H1 (cell line): ENCODE data around the gene FGF21. TPM values are rescaled to one million over a fixed set of nuclear protein-coding genes. Genes with fewer than 3 reads are reported as not detected.

Source experiments
- CEBPB ChIP-seq: IDR thresholded peaks from 2 replicates; pipeline ENCODE4 v1.6.1; 2012; ENCODE audit warnings: low read depth, low read length
- EZH2 ChIP-seq: fragments of 200-600 bp; sonication (generic); IDR thresholded peaks from 2 replicates; pipeline ENCODE4 v1.7.1; 2012; ENCODE audit warnings: low read depth, mild to moderate bottlenecking, moderate library complexity, low read length, inconsistent platforms; ENCODE audit not compliant: severe bottlenecking
- HDAC2 ChIP-seq, 2 experiments: fragments of 300-600 bp in 1 of 2; sonication (generic) in 1 of 2; IDR thresholded peaks; 2 replicates each; pipeline ENCODE4 v1.6.1; 2011 to 2012; ENCODE audit warnings: low read depth in 2 of 2, low read length in 2 of 2, mild to moderate bottlenecking in 2 of 2, moderate library complexity in 2 of 2, borderline replicate concordance in 1 of 2, inconsistent platforms in 1 of 2
- TAF7 ChIP-seq: optimal IDR thresholded peaks from 2 replicates; pipeline ENCODE3; 2011; ENCODE audit warnings: low read depth, mild to moderate bottlenecking, inconsistent platforms, low read length, moderate library complexity, borderline replicate concordance
- TBP ChIP-seq: IDR thresholded peaks from 2 replicates; pipeline ENCODE4 v1.6.1; 2011; ENCODE audit warnings: low read depth, low read length, improper control_type of control experiment
- polyA plus RNA-seq, 7 experiments: library from polyadenylated mRNA; depleted of rRNA in 3 of 7; stranded (reverse) in 5 of 7; unstranded in 2 of 7; fragments of >200 nt in 5 of 7; fragments of 200-250 nt in 2 of 7; gene quantifications; 1 replicate in 5 of 7; 2 replicates in 1 of 7; 4 replicates in 1 of 7; pipeline versions ENCODE4 v1.2.1 to v1.2.3, GENCODE V29; 2011 to 2013; ENCODE audit warnings: missing spikeins in 2 of 7, mixed read lengths in 2 of 7
- total RNA-seq: library from RNA; stranded (reverse); fragmentation: NEBNext Ultra II Directional; extraction: Animal tissue kit (Norgen Biotek cat#: 25700); gene quantifications from 2 replicates; pipeline ENCODE4 v1.2.1, GENCODE V29; 2021
- TF ChIP-seq, protein P1 (sequence below): IDR thresholded peaks from 2 replicates; pipeline ENCODE4 v1.6.1; 2012; ENCODE audit warnings: inconsistent platforms

The FGF21 gene
- total and polyA plus RNA-seq, 2 of the 8 experiments (the other 6 are each of a cell fraction or from before 2014, with no cell fraction given), result 0.48 to 0.80 TPM

DNA sequence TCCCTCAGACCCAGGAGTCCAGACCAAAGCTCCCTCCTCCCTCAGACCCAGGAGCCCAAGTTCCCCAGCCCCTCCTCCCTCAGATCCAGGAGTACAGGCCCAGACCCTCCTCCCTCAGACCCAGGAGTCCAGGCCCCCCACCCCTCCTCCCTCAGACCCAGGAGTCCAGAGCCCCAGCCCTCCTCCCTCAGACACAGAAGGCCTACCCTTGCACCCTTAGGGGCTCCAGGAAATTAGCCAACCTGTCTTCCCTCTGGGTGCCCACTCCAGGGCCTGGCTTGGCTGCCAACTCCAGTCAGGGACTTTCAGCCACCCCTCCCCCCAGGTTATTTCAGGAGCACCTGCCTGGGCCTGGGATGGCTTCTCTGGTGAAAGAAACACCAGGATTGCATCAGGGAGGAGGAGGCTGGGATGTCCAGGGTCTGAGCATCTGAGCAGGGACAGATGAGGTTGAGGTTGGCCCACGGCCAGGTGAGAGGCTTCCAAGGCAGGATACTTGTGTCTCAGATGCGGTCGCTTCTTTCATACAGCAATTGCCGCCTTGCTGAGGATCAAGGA, at the start of gene FGF21 (continued):
- TF ChIP-seq CEBPB (peak; percentile 80), TBP (0 out of 2 replicates have a peak, but pooled peaks have one; percentile 37), HDAC2 (IDR thresholded peaks at IDR 0.05; ENCODE audit: borderline replicate concordance in 1 of 2, low read depth in 2 of 2, low read length in 2 of 2) (no peak), TAF7 (no peak), EZH2 (no peak)
- TF ChIP-seq, protein P1, sequence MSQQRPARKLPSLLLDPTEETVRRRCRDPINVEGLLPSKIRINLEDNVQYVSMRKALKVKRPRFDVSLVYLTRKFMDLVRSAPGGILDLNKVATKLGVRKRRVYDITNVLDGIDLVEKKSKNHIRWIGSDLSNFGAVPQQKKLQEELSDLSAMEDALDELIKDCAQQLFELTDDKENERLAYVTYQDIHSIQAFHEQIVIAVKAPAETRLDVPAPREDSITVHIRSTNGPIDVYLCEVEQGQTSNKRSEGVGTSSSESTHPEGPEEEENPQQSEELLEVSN, result no peak
